HepG2 (cell line): ENCODE results near the gene TMEM131. TPM values are rescaled to one million over a fixed set of nuclear protein-coding genes. Genes with fewer than 3 reads are reported as not detected.

Experiments
- ATAC-seq: fragments of 200-7000 bp; cut with Tn5 transposase; 3 replicates; pipeline ENCODE4 v1.9.1; 2020; ENCODE audit warnings: mild to moderate bottlenecking, moderate library complexity
- BruUV-seq: library from RNA; stranded (reverse); fragments of 400-500 nt; replicated peaks from 2 replicates; lab custom pipeline; 2021; lab: Mats Ljungman, UMichigan
- CTCF ChIA-PET: fragments of 300-600 bp; formaldehyde crosslinking; extraction: SDS; loops from one replicate; lab custom pipeline; 2021; ENCODE audit warnings: low total read pairs, inconsistent platforms, low intra/inter-chr PET ratio; lab: Yijun Ruan, JAX
- POLR2A ChIA-PET: fragments of 350-600 bp; sonication (Branson Sonifier 250); formaldehyde crosslinking; loops from one replicate; lab custom pipeline; 2020; ENCODE audit warnings: antibody characterized with exemption, inconsistent platforms; lab: Yijun Ruan, JAX
- DNase-seq: peaks from one replicate; pipeline ENCODE4 v3.0.0-alpha.2; 2015; ENCODE audit warnings: low spot score
- FAIRE-seq: peaks from 3 replicates; lab custom pipeline; 2011; peaks lifted over from hg19 to GRCh38; lab: Jason Lieb, UNC
- H2AFZ ChIP-seq: one replicate; pipeline ENCODE4 v1.6.1; 2011; ENCODE audit warnings: low read length, inconsistent platforms
- H3K27ac ChIP-seq: fragments of 300-600 bp; 3 replicates; pipeline ENCODE4 v1.8.0; 2011; ENCODE audit warnings: mixed run types, mild to moderate bottlenecking, mixed read lengths, low read length, inconsistent platforms; ENCODE audit not compliant: insufficient read depth; ENCODE audit errors: extremely low read length
- H3K27me3 ChIP-seq, 2 experiments: fragments of 200-600 bp in 1 of 2; 2 replicates in 1 of 2; 3 replicates in 1 of 2; pipeline versions ENCODE4 v1.6.0 to v1.8.0; 2011; ENCODE audit warnings: low read length in 2 of 2, mild to moderate bottlenecking in 2 of 2, moderate library complexity in 2 of 2, inconsistent platforms in 1 of 2; ENCODE audit not compliant: insufficient read depth in 2 of 2, control insufficient read depth in 1 of 2
- H3K36me3 ChIP-seq, 2 experiments: fragments of 200-600 bp in 1 of 2; replicated peaks in 1 of 2; 2 replicates in 1 of 2; 3 replicates in 1 of 2; pipeline versions ENCODE4 v1.5.1 to v1.8.0; 2011; ENCODE audit warnings: low read length in 2 of 2, inconsistent platforms in 1 of 2; ENCODE audit not compliant: insufficient read depth in 2 of 2, control insufficient read depth in 1 of 2
- H3K4me1 ChIP-seq: 2 replicates; pipeline ENCODE4 v1.5.1; 2012; ENCODE audit warnings: low read length, inconsistent platforms; ENCODE audit not compliant: insufficient read depth
- H3K4me2 ChIP-seq: 2 replicates; pipeline ENCODE4 v1.6.0; 2011; ENCODE audit warnings: low read depth, low read length, inconsistent platforms
- H3K4me3 ChIP-seq, 3 experiments: fragments of 200-600 bp in 1 of 3; sonication (generic), shearing (Covaris generic) in 1 of 3; replicated peaks in 1 of 3; 2 replicates each; pipeline ENCODE4 v1.5.1; 2011 to 2016; ENCODE audit warnings: low read length in 3 of 3, inconsistent platforms in 2 of 3, low read depth in 2 of 3, mild to moderate bottlenecking in 2 of 3, control low read depth in 1 of 3, mixed read lengths in 1 of 3; ENCODE audit not compliant: insufficient read depth in 1 of 3
- H3K79me2 ChIP-seq: one replicate; pipeline ENCODE4 v1.6.1; 2011; ENCODE audit warnings: low read length, inconsistent platforms; ENCODE audit not compliant: insufficient read depth
- H3K9ac ChIP-seq: 2 replicates; pipeline ENCODE4 v1.6.0; 2011; ENCODE audit warnings: mild to moderate bottlenecking, low read depth, low read length, inconsistent platforms; ENCODE audit not compliant: insufficient read depth
- H3K9me3 ChIP-seq: 2 replicates; pipeline ENCODE4 v1.5.1; 2012; ENCODE audit warnings: mild to moderate bottlenecking, low read length
- H4K20me1 ChIP-seq: 2 replicates; pipeline ENCODE4 v1.6.0; 2011; ENCODE audit warnings: inconsistent platforms, mild to moderate bottlenecking, low read length, moderate library complexity; ENCODE audit not compliant: insufficient read depth
- AGO2 ChIP-seq: fragments of 200-400 bp; formaldehyde crosslinking; optimal IDR thresholded peaks from 2 replicates; pipeline ENCODE3; 2017; ENCODE audit warnings: mild to moderate bottlenecking, low read depth, low read length, moderate library complexity
- BCL6 ChIP-seq: IDR thresholded peaks from 2 replicates; pipeline ENCODE4 v1.6.1; 2016; ENCODE audit warnings: missing genetic modification reagents, missing compliant biosample characterization
- BRD4 ChIP-seq: sonication (generic); formaldehyde crosslinking; IDR thresholded peaks from 2 replicates; pipeline ENCODE4 v1.4.0; 2020; ENCODE audit warnings: missing genetic modification reagents
- ETV6 ChIP-seq: sonication (generic); formaldehyde crosslinking; conservative IDR thresholded peaks from 2 replicates; pipeline ENCODE4 v1.4.0; 2020; ENCODE audit warnings: missing genetic modification reagents
- FOXA1 ChIP-seq, 2 experiments: fragments of 450-650 bp in 1 of 2; sonication (generic) in 1 of 2; formaldehyde crosslinking in 1 of 2; IDR thresholded peaks; 2 replicates each; pipeline versions ENCODE4 v1.4.0 to v1.6.1; 2016 to 2020; ENCODE audit warnings: missing genetic modification reagents in 1 of 2
- FOXA3 ChIP-seq: IDR thresholded peaks from 2 replicates; pipeline ENCODE4 v1.6.1; 2016; ENCODE audit warnings: missing genetic modification reagents, missing compliant biosample characterization
- HNF4A ChIP-seq: sonication (generic); formaldehyde crosslinking; IDR thresholded peaks from 2 replicates; pipeline ENCODE4 v1.4.0; 2020; ENCODE audit warnings: missing genetic modification reagents
- NCOA2 ChIP-seq: sonication (generic); formaldehyde crosslinking; IDR thresholded peaks from 2 replicates; pipeline ENCODE4 v1.8.0; 2022; ENCODE audit warnings: inconsistent platforms
- PHF21A ChIP-seq: sonication (generic); formaldehyde crosslinking; IDR thresholded peaks from 2 replicates; pipeline ENCODE4 v1.5.0; 2020; ENCODE audit warnings: mild to moderate bottlenecking, missing genetic modification reagents
- REL ChIP-seq: sonication (generic); formaldehyde crosslinking; conservative IDR thresholded peaks from 2 replicates; pipeline ENCODE4 v1.8.0; 2022; ENCODE audit warnings: mild to moderate bottlenecking, missing genetic modification reagents, moderate library complexity
- SMYD3 ChIP-seq: sonication (generic); formaldehyde crosslinking; IDR thresholded peaks from 2 replicates; pipeline ENCODE4 v1.8.1; 2023; ENCODE audit warnings: mild to moderate bottlenecking, missing genetic modification reagents
- YEATS4 ChIP-seq: sonication (generic); formaldehyde crosslinking; IDR thresholded peaks from 2 replicates; pipeline ENCODE4 v1.4.0; 2020; ENCODE audit warnings: missing genetic modification reagents, borderline replicate concordance
- ZKSCAN8 ChIP-seq: IDR thresholded peaks from 2 replicates; pipeline ENCODE4 v1.6.1; 2016; ENCODE audit warnings: borderline replicate concordance, missing genetic modification reagents, missing compliant biosample characterization
- ZNF747 ChIP-seq: sonication (generic); formaldehyde crosslinking; IDR thresholded peaks from 2 replicates; pipeline ENCODE4 v1.8.1; 2023; ENCODE audit warnings: missing genetic modification reagents, mild to moderate bottlenecking, borderline replicate concordance
- ZNF75D ChIP-seq: sonication (generic); formaldehyde crosslinking; IDR thresholded peaks from 2 replicates; pipeline ENCODE4 v1.8.1; 2023; ENCODE audit warnings: missing genetic modification reagents, mild to moderate bottlenecking, borderline replicate concordance
- ZSCAN22 ChIP-seq: sonication (generic); formaldehyde crosslinking; IDR thresholded peaks from 2 replicates; pipeline ENCODE4 v1.4.0; 2020; ENCODE audit warnings: mild to moderate bottlenecking, missing genetic modification reagents
- WGBS: methylation state at CpG from one replicate; pipeline ENCODE4 v1.1.6; 2017; ENCODE audit warnings: low lambda C conversion rate; 5-methylcytosine and 5-hydroxymethylcytosine counted together
- in situ Hi-C: cut with HindIII; loops from 2 replicates; pipeline ENCODE4 v1.10.0; 2017; ENCODE audit warnings: low pct_unique_long_range_greater_than_20kb; ENCODE audit not compliant: extremely low pct_ligation_motif_present
- intact Hi-C: fragments of 100-400 bp; cut with micrococcal nuclease; formaldehyde crosslinking; loops from one replicate; pipeline ENCODE4 v1.10.0; 2022; ENCODE audit not compliant: unreplicated experiment
- polyA plus RNA-seq, 8 experiments: library from polyadenylated mRNA; depleted of rRNA in 3 of 8; stranded (reverse) in 7 of 8; unstranded in 1 of 8; fragments of >200 nt; fragmentation: Illumina TruSeq in 4 of 8; extraction: Trizol in 4 of 8; gene quantifications; 2 replicates each; pipeline versions ENCODE4 v1.2.1 to v1.2.3, GENCODE V29; 2011 to 2016; ENCODE audit warnings: low read depth in 4 of 8, missing spikeins in 1 of 8, mixed read lengths in 1 of 8; ENCODE audit not compliant: insufficient read depth in 1 of 8
- total RNA-seq, 5 experiments: library from RNA; depleted of rRNA; stranded (reverse); fragments of >200 nt; fragmentation: Illumina TruSeq; extraction: Trizol; gene quantifications; 2 replicates each; pipeline ENCODE4 v1.2.3, GENCODE V29; 2016; ENCODE audit warnings: low read depth in 1 of 5
- TF ChIP-seq, protein P1 (sequence below): sonication (generic); formaldehyde crosslinking; IDR thresholded peaks from 2 replicates; pipeline ENCODE4 v1.4.0; 2020; ENCODE audit warnings: mild to moderate bottlenecking, missing genetic modification reagents, borderline replicate concordance
- TF ChIP-seq, protein P2 (sequence below): sonication (generic); formaldehyde crosslinking; IDR thresholded peaks from 2 replicates; pipeline ENCODE4 v1.5.0; 2020; ENCODE audit warnings: missing genetic modification reagents

Gene TMEM131
- total and polyA plus RNA-seq, 2 of the 13 experiments (the other 11 are each of a cell fraction or from before 2014, with no cell fraction given) = 17.9 to 19.5 TPM

DNA sequence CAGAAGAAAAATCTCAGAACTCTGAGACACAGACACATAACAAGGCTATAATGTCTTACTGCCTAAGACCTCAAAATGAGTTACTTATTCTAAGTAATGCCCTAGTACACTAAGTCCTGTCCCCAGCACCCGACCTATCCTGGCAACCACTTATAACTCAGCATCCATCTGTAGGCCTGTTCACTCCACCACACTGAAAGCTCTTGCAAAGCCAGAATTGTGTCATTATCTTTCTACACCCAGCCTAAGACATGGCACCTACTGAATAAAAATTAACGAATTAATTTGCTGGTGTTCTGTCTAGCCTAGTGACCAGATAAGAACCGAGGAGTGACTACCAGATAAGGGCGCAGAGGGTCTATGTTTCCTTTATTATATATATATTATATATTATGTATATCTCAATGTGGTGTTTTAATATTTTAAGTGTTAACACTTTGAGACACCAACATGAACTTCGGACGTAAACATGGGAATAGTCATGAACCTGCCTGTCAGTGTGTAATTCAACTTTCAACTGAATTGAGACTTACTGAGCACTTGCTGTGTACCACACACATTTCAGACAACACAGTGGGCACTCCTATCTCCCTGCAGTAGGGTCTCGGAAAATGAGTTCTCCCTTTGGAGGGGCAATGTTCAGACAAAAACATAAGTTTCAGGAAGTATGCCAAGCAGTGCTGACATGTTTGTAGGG lies 27.7 kb downstream of the TMEM131 start:
- Histone ChIP-seq H3K27me3 (no peaks in the 10 kb centered on the region), H2AFZ (no peak overlapping the region), H3K27ac (peak overlapping the region; percentile 3), H3K4me3 (no peak overlapping the region), H3K9me3 (peaks cover 3% of the 10 kb centered on the region; the same call in 1 of the 2 replicates), H3K79me2 (peaks cover 90% of the 10 kb centered on the region), H3K9ac (no peak overlapping the region), H3K4me2 (0 out of 2 replicates have a peak overlapping the region, but pooled peaks have one; percentile 3), H4K20me1 (peaks cover 50% of the 10 kb centered on the region), H3K36me3 (no peaks in the 10 kb centered on the region), H3K4me1 (peaks cover 60% of the 10 kb centered on the region)
- ChIA-PET CTCF (no interaction called here), POLR2A (no interaction called here)
- intact Hi-C loops (no loop called here), in situ Hi-C loops (no loop called here)
- no peak for DNase-seq
- ATAC-seq = no peak
- no peak for FAIRE-seq
- WGBS = 90% methylated on average over 7 of the region's 7 CpGs
- no TSS peak for BruUV-seq
- no peak for TF ChIP-seq FOXA1 (IDR thresholded peaks at IDR 0.05)
- 0 out of 2 replicates have a peak, but pooled peaks have one; percentile 16 for TF ChIP-seq FOXA1 (CRISPR knock-in tag; IDR thresholded peaks at IDR 0.05)
- peak; percentile 64 for TF ChIP-seq FOXA3 (CRISPR knock-in tag)
- no peak for TF ChIP-seq REL (CRISPR knock-in tag)
- 0 out of 2 replicates have a peak, but pooled peaks have one; percentile 66 for TF ChIP-seq ZKSCAN8 (CRISPR knock-in tag)
- TF ChIP-seq BCL6 (CRISPR knock-in tag) = 0 out of 2 replicates have a peak, but pooled peaks have one; percentile 6
- TF ChIP-seq SMYD3 (CRISPR knock-in tag) = no peak
- TF ChIP-seq PHF21A (CRISPR knock-in tag) = no peak
- peak; percentile 64 for TF ChIP-seq HNF4A
- TF ChIP-seq, protein P1, sequence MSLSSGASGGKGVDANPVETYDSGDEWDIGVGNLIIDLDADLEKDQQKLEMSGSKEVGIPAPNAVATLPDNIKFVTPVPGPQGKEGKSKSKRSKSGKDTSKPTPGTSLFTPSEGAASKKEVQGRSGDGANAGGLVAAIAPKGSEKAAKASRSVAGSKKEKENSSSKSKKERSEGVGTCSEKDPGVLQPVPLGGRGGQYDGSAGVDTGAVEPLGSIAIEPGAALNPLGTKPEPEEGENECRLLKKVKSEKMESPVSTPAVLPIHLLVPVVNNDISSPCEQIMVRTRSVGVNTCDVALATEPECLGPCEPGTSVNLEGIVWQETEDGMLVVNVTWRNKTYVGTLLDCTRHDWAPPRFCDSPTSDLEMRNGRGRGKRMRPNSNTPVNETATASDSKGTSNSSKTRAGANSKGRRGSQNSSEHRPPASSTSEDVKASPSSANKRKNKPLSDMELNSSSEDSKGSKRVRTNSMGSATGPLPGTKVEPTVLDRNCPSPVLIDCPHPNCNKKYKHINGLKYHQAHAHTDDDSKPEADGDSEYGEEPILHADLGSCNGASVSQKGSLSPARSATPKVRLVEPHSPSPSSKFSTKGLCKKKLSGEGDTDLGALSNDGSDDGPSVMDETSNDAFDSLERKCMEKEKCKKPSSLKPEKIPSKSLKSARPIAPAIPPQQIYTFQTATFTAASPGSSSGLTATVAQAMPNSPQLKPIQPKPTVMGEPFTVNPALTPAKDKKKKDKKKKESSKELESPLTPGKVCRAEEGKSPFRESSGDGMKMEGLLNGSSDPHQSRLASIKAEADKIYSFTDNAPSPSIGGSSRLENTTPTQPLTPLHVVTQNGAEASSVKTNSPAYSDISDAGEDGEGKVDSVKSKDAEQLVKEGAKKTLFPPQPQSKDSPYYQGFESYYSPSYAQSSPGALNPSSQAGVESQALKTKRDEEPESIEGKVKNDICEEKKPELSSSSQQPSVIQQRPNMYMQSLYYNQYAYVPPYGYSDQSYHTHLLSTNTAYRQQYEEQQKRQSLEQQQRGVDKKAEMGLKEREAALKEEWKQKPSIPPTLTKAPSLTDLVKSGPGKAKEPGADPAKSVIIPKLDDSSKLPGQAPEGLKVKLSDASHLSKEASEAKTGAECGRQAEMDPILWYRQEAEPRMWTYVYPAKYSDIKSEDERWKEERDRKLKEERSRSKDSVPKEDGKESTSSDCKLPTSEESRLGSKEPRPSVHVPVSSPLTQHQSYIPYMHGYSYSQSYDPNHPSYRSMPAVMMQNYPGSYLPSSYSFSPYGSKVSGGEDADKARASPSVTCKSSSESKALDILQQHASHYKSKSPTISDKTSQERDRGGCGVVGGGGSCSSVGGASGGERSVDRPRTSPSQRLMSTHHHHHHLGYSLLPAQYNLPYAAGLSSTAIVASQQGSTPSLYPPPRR (CRISPR knock-in tag) = no peak
- no peak for TF ChIP-seq NCOA2 (CRISPR knock-in tag)
- no peak for TF ChIP-seq ZSCAN22 (CRISPR knock-in tag)
- TF ChIP-seq ZNF75D (CRISPR knock-in tag) = no peak
- TF ChIP-seq YEATS4 (CRISPR knock-in tag) = no peak
- no peak for TF ChIP-seq ZNF747 (CRISPR knock-in tag)
- no peak for TF ChIP-seq ETV6
- TF ChIP-seq, protein P2, sequence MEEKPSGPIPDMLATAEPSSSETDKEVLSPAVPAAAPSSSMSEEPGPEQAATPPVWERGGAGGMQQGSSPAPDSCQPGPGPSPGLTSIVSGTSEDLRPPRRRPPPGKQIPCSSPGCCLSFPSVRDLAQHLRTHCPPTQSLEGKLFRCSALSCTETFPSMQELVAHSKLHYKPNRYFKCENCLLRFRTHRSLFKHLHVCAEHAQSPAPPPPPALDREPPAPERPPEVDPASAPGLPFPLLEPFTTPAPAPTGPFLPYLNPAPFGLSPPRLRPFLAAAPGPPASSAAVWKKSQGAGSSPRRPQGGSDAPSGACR = no peak
- TF ChIP-seq AGO2 = no peak
- TF ChIP-seq BRD4 (CRISPR knock-in tag) = no peak
